ENCODE results near the gene FBL.

GRCh38 chr19:39802958-39803357 is 43.2 kb downstream of the FBL start:
- TF ChIP-seq MAFK (conservative IDR thresholded peaks at IDR 0.05 in 1 of 2, IDR thresholded peaks at IDR 0.05 in 1 of 2; ENCODE audit: low read length in 2 of 2), result peak; percentile 37 to 66; a peak in 3 of 4 replicates
- no peak for TF ChIP-seq MXD1 (CRISPR knock-in tag; IDR thresholded peaks at IDR 0.05)
- TF ChIP-seq TRAFD1 (CRISPR knock-in tag; IDR thresholded peaks at IDR 0.05; ENCODE audit: borderline replicate concordance), result no peak
- no peak for TF ChIP-seq CTCF (CRISPR knock-in tag; IDR thresholded peaks at IDR 0.05)
- TF ChIP-seq REST (IDR thresholded peaks at IDR 0.05; ENCODE audit: borderline replicate concordance in 1 of 2, low read depth in 1 of 2, low read length in 2 of 2), result no peak
- TF ChIP-seq ZNF30 (CRISPR knock-in tag; IDR thresholded peaks at IDR 0.05), result no peak
- TF ChIP-seq CAMTA2 (CRISPR knock-in tag; IDR thresholded peaks at IDR 0.05; ENCODE audit: borderline replicate concordance), result no peak
- TF ChIP-seq DR1 (CRISPR knock-in tag; IDR thresholded peaks at IDR 0.05), result no peak
- TF ChIP-seq ZBTB39 (CRISPR knock-in tag; IDR thresholded peaks at IDR 0.05), result no peak
- no peak for TF ChIP-seq MEF2D (CRISPR knock-in tag; IDR thresholded peaks at IDR 0.05)
- TF ChIP-seq ZNF24 (IDR thresholded peaks at IDR 0.05), result no peak
- no peak for TF ChIP-seq ZNF3 (CRISPR knock-in tag; IDR thresholded peaks at IDR 0.05)
